CD14-positive monocyte (primary cell): Measurements from ENCODE around the gene PKHD1. TPM values are rescaled to one million over a fixed set of nuclear protein-coding genes. Genes with fewer than 3 reads are reported as not detected.

ENCODE experiments used
- DNase-seq, 3 donors: peaks; one replicate each; pipeline ENCODE4 v3.0.0-alpha.2; 2011 to 2022
- H2AFZ ChIP-seq: 2 replicates; pipeline ENCODE4 v1.6.0; 2012; ENCODE audit warnings: mild to moderate bottlenecking, low read depth, low read length, inconsistent platforms; ENCODE audit not compliant: insufficient read depth, poor library complexity, severe bottlenecking
- H3K27ac ChIP-seq, 2 donors: 1 replicate in 1 of 2; 2 replicates in 1 of 2; pipeline ENCODE4 v1.5.1; 2012 to 2013; ENCODE audit warnings: low read length in 2 of 2, control low read depth in 1 of 2, inconsistent platforms in 1 of 2, low read depth in 1 of 2, mild to moderate bottlenecking in 1 of 2
- H3K27me3 ChIP-seq, 2 donors: one replicate each; pipeline versions ENCODE4 v1.6.0 to v1.6.1; 2011 to 2013; ENCODE audit warnings: low read length in 2 of 2; ENCODE audit not compliant: control insufficient read depth in 2 of 2, insufficient read depth in 2 of 2
- H3K36me3 ChIP-seq, 2 donors: replicated peaks in 1 of 2; 1 replicate in 1 of 2; 2 replicates in 1 of 2; pipeline versions ENCODE4 v1.5.1 to v1.6.1; 2012 to 2013; ENCODE audit warnings: low read length in 2 of 2, control low read depth in 1 of 2, inconsistent platforms in 1 of 2, mild to moderate bottlenecking in 1 of 2; ENCODE audit not compliant: insufficient read depth in 2 of 2, control insufficient read depth in 1 of 2
- H3K4me1 ChIP-seq, 2 donors: 1 replicate in 1 of 2; 2 replicates in 1 of 2; pipeline versions ENCODE4 v1.5.1 to v1.6.1; 2012 to 2013; ENCODE audit warnings: low read length in 2 of 2, control low read depth in 1 of 2, inconsistent platforms in 1 of 2, mild to moderate bottlenecking in 1 of 2, moderate library complexity in 1 of 2; ENCODE audit not compliant: insufficient read depth in 2 of 2, control insufficient read depth in 1 of 2
- H3K4me2 ChIP-seq: replicated peaks from 2 replicates; pipeline ENCODE3; 2012; ENCODE audit warnings: low read length, moderate library complexity, mild to moderate bottlenecking; ENCODE audit not compliant: poor library complexity, severe bottlenecking; ENCODE audit errors: extremely low read depth
- H3K4me3 ChIP-seq, 3 experiments: fragments of 200-600 bp in 1 of 3; sonication (generic) in 1 of 3; replicated peaks in 1 of 3; 1 replicate in 2 of 3; 2 replicates in 1 of 3; pipeline ENCODE4 v1.5.1; 2011 to 2013; ENCODE audit warnings: low read length in 3 of 3, mild to moderate bottlenecking in 3 of 3, control low read depth in 2 of 3, low read depth in 2 of 3, inconsistent platforms in 1 of 3, moderate library complexity in 1 of 3
- H3K79me2 ChIP-seq: 2 replicates; pipeline ENCODE4 v1.6.0; 2012; ENCODE audit warnings: mild to moderate bottlenecking, control low read depth, inconsistent platforms, low read length, moderate library complexity; ENCODE audit not compliant: insufficient read depth
- H3K9ac ChIP-seq: 2 replicates; pipeline ENCODE4 v1.6.0; 2017; ENCODE audit warnings: low read length, mild to moderate bottlenecking; ENCODE audit not compliant: insufficient read depth, poor library complexity, severe bottlenecking
- H3K9me3 ChIP-seq, 2 donors: replicated peaks in 1 of 2; 1 replicate in 1 of 2; 2 replicates in 1 of 2; pipeline versions ENCODE4 v1.5.1 to v1.6.1; 2012 to 2013; ENCODE audit warnings: low read length in 2 of 2, control low read depth in 1 of 2; ENCODE audit not compliant: control insufficient read depth in 1 of 2, insufficient read depth in 1 of 2
- H4K20me1 ChIP-seq: 2 replicates; pipeline ENCODE4 v1.6.0; 2012; ENCODE audit warnings: mild to moderate bottlenecking, low read length, control low read depth, moderate library complexity; ENCODE audit not compliant: insufficient read depth
- H3K27ac Mint-ChIP-seq, 7 donors: one replicate each; pipeline ENCODE4 v1.8.0; 2020; ENCODE audit warnings: mild to moderate bottlenecking in 7 of 7, mixed read lengths in 7 of 7, moderate library complexity in 6 of 7, inconsistent platforms in 2 of 7
- H3K27me3 Mint-ChIP-seq, 3 donors: one replicate each; pipeline ENCODE4 v1.8.0; 2021 to 2022; ENCODE audit warnings: low read depth in 3 of 3, mild to moderate bottlenecking in 3 of 3, mixed read lengths in 3 of 3, moderate library complexity in 3 of 3, inconsistent platforms in 1 of 3
- H3K36me3 Mint-ChIP-seq, 2 donors: one replicate each; pipeline ENCODE4 v1.8.0; 2020; ENCODE audit warnings: mixed read lengths in 2 of 2, inconsistent platforms in 1 of 2, mild to moderate bottlenecking in 1 of 2
- H3K4me1 Mint-ChIP-seq: one replicate; pipeline ENCODE4 v1.8.0; 2020; ENCODE audit warnings: mild to moderate bottlenecking, mixed read lengths
- H3K4me3 Mint-ChIP-seq, 2 donors: one replicate each; pipeline ENCODE4 v1.8.0; 2020; ENCODE audit warnings: mild to moderate bottlenecking in 2 of 2, mixed read lengths in 2 of 2, moderate library complexity in 1 of 2
- H3K9me3 Mint-ChIP-seq, 7 donors: one replicate each; pipeline ENCODE4 v1.8.0; 2020 to 2022; ENCODE audit warnings: mixed read lengths in 7 of 7, mild to moderate bottlenecking in 6 of 7, moderate library complexity in 6 of 7, inconsistent platforms in 2 of 7
- CTCF ChIP-seq: fragments of 200-600 bp; IDR thresholded peaks from one replicate; pipeline ENCODE4 v1.8.0; 2022; ENCODE audit warnings: antibody characterized with exemption, mild to moderate bottlenecking
- WGBS: methylation state at CpG from one replicate; pipeline ENCODE4 v1.1.5; 2013; ENCODE audit warnings: missing lambda C conversion rate; ENCODE audit not compliant: insufficient coverage; 5-methylcytosine and 5-hydroxymethylcytosine counted together
- intact Hi-C, 2 donors: fragments of 100-400 bp; cut with micrococcal nuclease; formaldehyde crosslinking; loops; one replicate each; pipeline versions ENCODE4 v1.15.0 to v1.15.1; 2023
- polyA plus RNA-seq, 3 donors: library from polyadenylated mRNA; depleted of rRNA in 1 of 3; unstranded in 2 of 3; stranded (reverse) in 1 of 3; fragments of 300-500 nt in 2 of 3; fragments of >200 nt in 1 of 3; fragmentation: Illumina TruSeq in 2 of 3; gene quantifications; 1 replicate in 2 of 3; 2 replicates in 1 of 3; pipeline ENCODE4 v1.2.3, GENCODE V29; 2012 to 2021

The PKHD1 gene
- polyA plus RNA-seq, 3 donors = not detected

- H4K20me1 ChIP-seq = no peaks in the 10 kb centered on the region
- H3K4me3 ChIP-seq = no peak overlapping the region
- H3K79me2 ChIP-seq = no peaks in the 10 kb centered on the region
- Mint-ChIP-seq H3K9me3 (peaks cover 0 to 5% (median 0%) of the 10 kb centered on the region in 7 donors), H3K4me1 (no peaks in the 10 kb centered on the region), H3K4me3 (no peak overlapping the region), H3K36me3 (no peaks in the 10 kb centered on the region), H3K27me3 (peaks cover 0 to 2% (median 0%) of the 10 kb centered on the region in 3 donors), H3K27ac (no peak overlapping the region)
- DNase-seq = no peak
- no peak for TF ChIP-seq CTCF
- H3K36me3 ChIP-seq = no peaks in the 10 kb centered on the region
- no peaks in the 10 kb centered on the region for H3K27me3 ChIP-seq
- no peak overlapping the region for H2AFZ ChIP-seq
- H3K27ac ChIP-seq = no peak overlapping the region
- H3K9me3 ChIP-seq = no peaks in the 10 kb centered on the region
- intact Hi-C loops = no loop called here
- H3K4me1 ChIP-seq = no peaks in the 10 kb centered on the region
- no peak overlapping the region for H3K4me2 ChIP-seq
- 80% methylated on average over 1 of the region's 4 CpGs for WGBS
- no peak overlapping the region for H3K9ac ChIP-seq
Measured at GRCh38 chr6:51625566-51625965, 461.8 kb downstream of the PKHD1 start.

- no peaks in the 10 kb centered on the region for H3K4me1 Mint-ChIP-seq
- H3K79me2 ChIP-seq = no peaks in the 10 kb centered on the region
- H3K4me2 ChIP-seq = no peak overlapping the region
- peaks cover 0 to 2% (median 0%) of the 10 kb centered on the region in 7 donors for H3K9me3 Mint-ChIP-seq
- no peaks in the 10 kb centered on the region for H3K9me3 ChIP-seq
- no peak overlapping the region for H3K4me3 ChIP-seq
- H3K27ac ChIP-seq = no peak overlapping the region
- H3K27me3 ChIP-seq = no peaks in the 10 kb centered on the region
- H3K4me1 ChIP-seq = no peaks in the 10 kb centered on the region
- WGBS = no CpG with 5 or more reads among the region's 1 CpG
- H3K9ac ChIP-seq = no peak overlapping the region
- H3K4me3 Mint-ChIP-seq = no peak overlapping the region
- peaks cover 0 to 2% (median 0%) of the 10 kb centered on the region in 3 donors for H3K27me3 Mint-ChIP-seq
- H3K36me3 ChIP-seq = no peaks in the 10 kb centered on the region
- no peaks in the 10 kb centered on the region for H4K20me1 ChIP-seq
- no peaks in the 10 kb centered on the region for H3K36me3 Mint-ChIP-seq
- TF ChIP-seq CTCF = no peak
- DNase-seq = no peak
- no peak overlapping the region for H2AFZ ChIP-seq
- no peak overlapping the region for H3K27ac Mint-ChIP-seq
- intact Hi-C loops = no loop called here
Measured at GRCh38 chr6:51620971-51621370, 466.4 kb downstream of the PKHD1 start.
